EH (cell line): ENCODE data around the gene ZNF354B.

ENCODE experiments used
- DNase-seq: peaks from one replicate; pipeline ENCODE4 v3.0.0-alpha.2; 2015; ENCODE audit warnings: low read depth

Gene ZNF354B

DNA sequence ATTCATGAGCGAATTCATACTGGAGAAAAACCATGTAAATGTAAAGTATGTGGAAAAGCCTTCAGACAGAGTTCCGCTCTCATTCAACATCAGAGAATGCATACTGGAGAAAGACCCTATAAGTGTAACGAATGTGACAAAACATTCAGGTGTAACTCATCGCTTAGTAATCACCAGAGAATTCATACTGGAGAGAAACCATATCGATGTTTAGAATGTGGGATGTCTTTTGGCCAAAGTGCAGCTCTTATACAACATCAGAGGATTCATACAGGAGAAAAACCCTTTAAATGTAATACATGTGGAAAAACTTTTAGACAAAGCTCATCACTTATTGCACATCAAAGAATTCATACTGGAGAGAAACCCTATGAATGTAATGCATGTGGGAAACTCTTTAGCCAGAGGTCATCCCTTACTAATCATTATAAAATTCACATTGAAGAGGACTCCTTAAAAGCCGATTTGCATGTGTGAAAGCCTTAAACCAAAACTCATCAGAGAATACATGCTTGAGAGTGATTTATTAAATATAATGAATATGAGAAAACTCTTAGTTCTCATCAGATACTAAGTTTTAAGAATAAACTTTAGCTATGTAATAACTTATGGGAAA, 24.2 kb downstream of the ZNF354B start:
- no peak for DNase-seq

GRCh38 chr5:178895615-178896571, 36.1 kb downstream of the ZNF354B start, which contains the start of gene ZFP2:
Gene ZFP2, plus strand, starts transcription at chr5:178895913. Its CDS starts 35,401 bp downstream, at chr5:178931314.
- DNase-seq: peak; percentile 45

GRCh38 chr5:178899289-178899688, 39.5 kb downstream of the ZNF354B start:
- no peak for DNase-seq

GRCh38 chr5:178902849-178903248, 43.1 kb downstream of the ZNF354B start:
- no peak for DNase-seq

GRCh38 chr5:178931846-178932760, 72.3 kb downstream of the ZNF354B start:
- no peak for DNase-seq
